Keratinocyte (primary cell): Measurements from ENCODE around the gene POLD3. TPM values are rescaled to one million over a fixed set of nuclear protein-coding genes. Genes with fewer than 3 reads are reported as not detected.

Experiments
- DNase-seq: peaks from one replicate; pipeline ENCODE4 v3.0.0-alpha.2; 2011; ENCODE audit warnings: low read depth, missing footprints, low spot score
- FAIRE-seq: peaks from 2 replicates; lab custom pipeline; 2011; peaks lifted over from hg19 to GRCh38; lab: Jason Lieb, UNC
- H2AFZ ChIP-seq: 2 replicates; pipeline ENCODE4 v1.6.0; 2012; ENCODE audit warnings: low read length, control low read depth, inconsistent platforms; ENCODE audit not compliant: control insufficient read depth
- H3K27ac ChIP-seq: 2 replicates; pipeline ENCODE4 v1.5.1; 2011; ENCODE audit warnings: low read length; ENCODE audit not compliant: control insufficient read depth, insufficient read depth
- H3K27me3 ChIP-seq: 3 replicates; pipeline ENCODE4 v1.6.0; 2011; ENCODE audit warnings: low read length; ENCODE audit not compliant: control insufficient read depth, insufficient read depth; ENCODE audit errors: extremely low read depth
- H3K36me3 ChIP-seq, 2 experiments: 2 replicates in 1 of 2; 3 replicates in 1 of 2; pipeline ENCODE4 v1.5.1; 2011; ENCODE audit warnings: low read length in 2 of 2, mild to moderate bottlenecking in 1 of 2; ENCODE audit not compliant: control insufficient read depth in 2 of 2, insufficient read depth in 2 of 2; ENCODE audit errors: extremely low read depth in 1 of 2
- H3K4me1 ChIP-seq: 3 replicates; pipeline ENCODE4 v1.5.1; 2011; ENCODE audit warnings: low read length; ENCODE audit not compliant: control insufficient read depth, insufficient read depth; ENCODE audit errors: extremely low read depth
- H3K4me2 ChIP-seq: 3 replicates; pipeline ENCODE4 v1.6.0; 2011; ENCODE audit warnings: low read depth, low read length; ENCODE audit not compliant: control insufficient read depth, insufficient read depth; ENCODE audit errors: extremely low read depth
- H3K4me3 ChIP-seq, 3 experiments: fragments of 200-600 bp in 1 of 3; sonication (generic) in 1 of 3; 2 replicates in 2 of 3; 3 replicates in 1 of 3; pipeline ENCODE4 v1.5.1; 2011 to 2016; ENCODE audit warnings: low read length in 3 of 3, mild to moderate bottlenecking in 3 of 3, control low read depth in 2 of 3, inconsistent platforms in 1 of 3, low read depth in 1 of 3, mixed read lengths in 1 of 3, mixed run types in 1 of 3, moderate library complexity in 1 of 3; ENCODE audit not compliant: control insufficient read depth in 2 of 3, insufficient read depth in 2 of 3; ENCODE audit errors: extremely low read depth in 1 of 3
- H3K79me2 ChIP-seq: 2 replicates; pipeline ENCODE4 v1.6.0; 2012; ENCODE audit warnings: low read length; ENCODE audit not compliant: control insufficient read depth, insufficient read depth
- H3K9ac ChIP-seq: 3 replicates; pipeline ENCODE4 v1.6.0; 2011; ENCODE audit warnings: low read length; ENCODE audit not compliant: control insufficient read depth, insufficient read depth; ENCODE audit errors: extremely low read depth
- H3K9me1 ChIP-seq: 3 replicates; pipeline ENCODE4 v1.6.0; 2011; ENCODE audit warnings: low read length; ENCODE audit not compliant: control insufficient read depth, insufficient read depth; ENCODE audit errors: extremely low read depth
- H3K9me3 ChIP-seq: 2 replicates; pipeline ENCODE4 v1.5.1; 2012; ENCODE audit warnings: low read depth, low read length; ENCODE audit not compliant: control insufficient read depth
- H4K20me1 ChIP-seq: 3 replicates; pipeline ENCODE4 v1.6.0; 2011; ENCODE audit warnings: low read length; ENCODE audit not compliant: control insufficient read depth, insufficient read depth; ENCODE audit errors: extremely low read depth
- CTCF ChIP-seq, 3 experiments: IDR thresholded peaks in 1 of 3; conservative IDR thresholded peaks in 1 of 3; optimal IDR thresholded peaks in 1 of 3; 2 replicates in 2 of 3; 3 replicates in 1 of 3; pipeline versions ENCODE3 to v1.5.1; 2011; ENCODE audit warnings: low read length in 3 of 3, mild to moderate bottlenecking in 3 of 3, moderate library complexity in 2 of 3, control low read depth in 1 of 3, inconsistent platforms in 1 of 3; ENCODE audit not compliant: insufficient read depth in 2 of 3; ENCODE audit errors: extremely low read depth in 1 of 3
- EZH2 ChIP-seq: IDR thresholded peaks from one replicate; pipeline ENCODE4 v1.6.1; 2012; ENCODE audit warnings: inconsistent platforms, mild to moderate bottlenecking, low read length, moderate library complexity
- dilution Hi-C: fragments of 300-500 bp; cut with MboI; formaldehyde crosslinking; loops from one replicate; pipeline ENCODE4 v1.7.0; 2020; ENCODE audit warnings: low sequenced_read_pairs; ENCODE audit not compliant: extremely low pct_ligation_motif_present
- polyA plus RNA-seq, 5 experiments: library from polyadenylated mRNA; depleted of rRNA in 3 of 5; stranded (reverse) in 3 of 5; stranded (forward) in 1 of 5; unstranded in 1 of 5; fragments of >200 nt; gene quantifications; 1 replicate in 1 of 5; 2 replicates in 3 of 5; 3 replicates in 1 of 5; pipeline versions ENCODE4 v1.2.1 to v1.2.3, GENCODE V29; 2011 to 2012; ENCODE audit warnings: missing spikeins in 2 of 5, low read depth in 1 of 5, low replicate concordance in 1 of 5

Gene POLD3
- polyA plus RNA-seq, 1 donor (not counting 4 experiments of a cell fraction or from before 2014, with no cell fraction given): 16.7 TPM

DNA sequence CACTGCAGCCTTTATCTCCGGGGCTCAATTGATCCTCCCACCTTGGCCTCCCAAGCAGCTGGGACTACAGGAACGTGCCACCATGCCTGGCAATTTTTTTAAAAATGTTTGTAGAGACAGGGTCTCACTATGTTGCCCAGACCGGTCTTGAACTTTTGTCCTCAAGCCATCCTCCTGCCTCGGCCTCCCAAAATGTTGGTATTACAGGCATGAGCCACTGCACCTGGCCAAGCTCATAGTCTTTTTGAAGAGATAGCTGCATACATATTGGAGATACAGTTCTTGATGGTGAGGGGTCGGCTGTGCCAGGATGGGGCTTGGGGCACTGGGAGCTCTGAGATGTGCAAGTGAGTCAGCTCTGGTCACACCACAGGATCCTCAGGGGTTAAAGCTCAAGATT lies 85.7 kb downstream of the POLD3 start:
- no peak for FAIRE-seq

DNA sequence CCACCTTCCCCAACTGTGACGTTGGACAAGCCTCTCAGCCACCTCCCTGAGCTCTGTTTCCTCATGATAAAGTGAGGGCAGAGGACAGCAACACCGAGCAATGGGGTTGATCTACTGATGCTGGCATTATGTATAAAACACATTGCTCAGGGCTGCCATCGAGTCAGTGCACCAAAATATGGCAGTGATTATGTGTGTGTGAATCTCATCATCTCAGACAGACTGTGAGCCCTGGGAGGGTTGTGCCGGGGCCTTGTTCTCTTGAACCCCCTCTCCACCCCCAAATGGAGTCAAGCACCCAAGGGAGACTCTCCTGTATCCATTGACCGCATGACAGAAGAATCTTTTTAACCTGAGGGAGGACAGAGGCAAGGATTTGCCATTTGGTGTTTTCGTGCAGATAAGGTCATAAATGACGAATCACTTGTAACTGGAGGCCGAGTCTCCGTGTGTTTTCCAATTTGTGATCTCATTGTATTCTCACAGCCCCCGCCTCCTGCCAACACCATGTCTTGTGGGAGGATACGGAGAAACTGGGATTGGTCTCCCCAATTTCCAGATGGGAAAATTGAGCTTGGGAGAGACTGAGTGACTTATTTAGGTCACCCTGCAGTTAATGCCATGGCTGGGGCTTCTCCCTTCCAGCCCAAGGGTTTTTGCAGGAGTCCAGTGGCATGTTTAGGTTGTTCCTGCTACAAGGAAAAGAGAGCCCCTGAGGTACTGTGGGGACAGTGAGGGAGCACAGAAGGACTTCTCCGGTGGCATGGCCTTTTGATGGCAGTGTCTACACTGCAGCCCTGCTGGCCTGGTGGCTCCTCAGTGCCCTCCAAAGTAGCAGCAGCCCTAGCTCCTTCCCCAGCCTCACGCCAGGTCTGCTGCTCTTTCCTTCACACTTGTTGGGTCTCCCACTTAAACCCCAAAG lies 86.5 kb downstream of the POLD3 start:
- no peak for TF ChIP-seq CTCF (optimal IDR thresholded peaks at IDR 0.05 in 1 of 3, IDR thresholded peaks at IDR 0.05 in 1 of 3, conservative IDR thresholded peaks at IDR 0.05 in 1 of 3; ENCODE audit: extremely low read depth in 1 of 3, insufficient read depth in 2 of 3, low read length in 3 of 3)
- TF ChIP-seq EZH2: no peak
- no peak overlapping the region for H3K27ac ChIP-seq
- FAIRE-seq: no peak

More for the DNA sequence above, 85.7 kb downstream of the POLD3 start:
- TF ChIP-seq EZH2: no peak
- TF ChIP-seq CTCF (optimal IDR thresholded peaks at IDR 0.05 in 1 of 3, IDR thresholded peaks at IDR 0.05 in 1 of 3, conservative IDR thresholded peaks at IDR 0.05 in 1 of 3; ENCODE audit: extremely low read depth in 1 of 3, insufficient read depth in 2 of 3, low read length in 3 of 3): no peak
- Histone ChIP-seq H3K79me2 (no peaks in the 10 kb centered on the region), H3K4me3 (no peak overlapping the region), H3K9ac (no peak overlapping the region), H3K4me2 (no peak overlapping the region), H3K9me1 (no peaks in the 10 kb centered on the region), H2AFZ (no peak overlapping the region), H3K27ac (no peak overlapping the region), H4K20me1 (no peaks in the 10 kb centered on the region), H3K4me1 (no peaks in the 10 kb centered on the region), H3K36me3 (no peaks in the 10 kb centered on the region), H3K9me3 (no peaks in the 10 kb centered on the region), H3K27me3 (peaks cover 6% of the 10 kb centered on the region)
- no peak for DNase-seq
- dilution Hi-C loops: no loop called here

More for the DNA sequence above, 86.5 kb downstream of the POLD3 start:
- no peaks in the 10 kb centered on the region for H3K9me1 ChIP-seq
- H4K20me1 ChIP-seq: no peaks in the 10 kb centered on the region
- H3K9ac ChIP-seq: no peak overlapping the region
- no peak overlapping the region for H3K4me2 ChIP-seq
- H3K27me3 ChIP-seq: peaks cover 10% of the 10 kb centered on the region
- no peaks in the 10 kb centered on the region for H3K9me3 ChIP-seq
- dilution Hi-C loops: no loop called here
- H2AFZ ChIP-seq: no peak overlapping the region
- no peak overlapping the region for H3K4me3 ChIP-seq
- no peaks in the 10 kb centered on the region for H3K79me2 ChIP-seq
- no peaks in the 10 kb centered on the region for H3K36me3 ChIP-seq
- no peaks in the 10 kb centered on the region for H3K4me1 ChIP-seq
- no peak for DNase-seq
